DND-41 (cell line): ENCODE measurements around the gene ABHD8.

Source experiments
- EZH2 ChIP-seq: IDR thresholded peaks from 3 replicates; pipeline ENCODE4 v1.6.1; 2012; ENCODE audit warnings: borderline replicate concordance, low read depth, mild to moderate bottlenecking, moderate library complexity, low read length, inconsistent platforms; ENCODE audit not compliant: severe bottlenecking
- TF ChIP-seq, protein P1 (sequence below): IDR thresholded peaks from 2 replicates; pipeline ENCODE4 v1.5.1; 2012; ENCODE audit warnings: borderline replicate concordance, low read length, moderate library complexity, mild to moderate bottlenecking; ENCODE audit not compliant: poor library complexity, severe bottlenecking; ENCODE audit errors: extremely low read depth

DNA sequence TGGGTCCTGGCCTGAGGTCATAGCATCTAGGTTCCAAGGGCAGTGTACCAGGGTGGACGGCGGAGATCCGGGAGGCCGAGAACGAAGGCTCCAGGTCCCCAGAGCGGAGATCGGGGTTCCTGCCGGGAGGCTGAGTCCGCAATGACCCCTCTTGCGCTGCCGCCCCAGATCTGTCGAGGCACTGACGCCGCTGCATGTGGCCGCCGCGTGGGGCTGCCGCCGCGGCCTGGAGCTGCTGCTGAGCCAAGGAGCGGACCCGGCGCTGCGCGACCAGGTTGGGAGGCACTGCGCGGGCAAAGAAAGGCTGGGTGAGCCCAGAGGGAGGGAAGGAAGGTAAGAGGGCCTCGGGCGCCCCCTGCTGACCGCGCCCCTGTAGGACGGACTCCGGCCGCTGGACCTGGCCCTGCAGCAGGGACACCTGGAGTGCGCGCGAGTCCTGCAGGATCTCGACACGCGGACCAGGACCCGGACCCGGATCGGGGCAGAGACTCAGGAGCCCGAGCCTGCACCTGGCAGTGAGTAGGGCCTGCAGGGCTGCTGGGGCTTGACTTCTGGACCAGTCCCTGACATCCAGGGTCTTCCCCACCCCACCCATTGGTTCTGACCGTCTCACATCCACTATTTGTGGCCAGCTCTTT is 20.6 kb downstream of the ABHD8 start:
- TF ChIP-seq, protein P1, sequence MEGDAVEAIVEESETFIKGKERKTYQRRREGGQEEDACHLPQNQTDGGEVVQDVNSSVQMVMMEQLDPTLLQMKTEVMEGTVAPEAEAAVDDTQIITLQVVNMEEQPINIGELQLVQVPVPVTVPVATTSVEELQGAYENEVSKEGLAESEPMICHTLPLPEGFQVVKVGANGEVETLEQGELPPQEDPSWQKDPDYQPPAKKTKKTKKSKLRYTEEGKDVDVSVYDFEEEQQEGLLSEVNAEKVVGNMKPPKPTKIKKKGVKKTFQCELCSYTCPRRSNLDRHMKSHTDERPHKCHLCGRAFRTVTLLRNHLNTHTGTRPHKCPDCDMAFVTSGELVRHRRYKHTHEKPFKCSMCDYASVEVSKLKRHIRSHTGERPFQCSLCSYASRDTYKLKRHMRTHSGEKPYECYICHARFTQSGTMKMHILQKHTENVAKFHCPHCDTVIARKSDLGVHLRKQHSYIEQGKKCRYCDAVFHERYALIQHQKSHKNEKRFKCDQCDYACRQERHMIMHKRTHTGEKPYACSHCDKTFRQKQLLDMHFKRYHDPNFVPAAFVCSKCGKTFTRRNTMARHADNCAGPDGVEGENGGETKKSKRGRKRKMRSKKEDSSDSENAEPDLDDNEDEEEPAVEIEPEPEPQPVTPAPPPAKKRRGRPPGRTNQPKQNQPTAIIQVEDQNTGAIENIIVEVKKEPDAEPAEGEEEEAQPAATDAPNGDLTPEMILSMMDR: peak; percentile 90
- no peak for TF ChIP-seq EZH2
